K562 (cell line): ENCODE data around the gene NBEAL2. TPM values are rescaled to one million over a fixed set of nuclear protein-coding genes. Genes with fewer than 3 reads are reported as not detected.

Source experiments
- RNF2 ChIP-seq: sonication (generic); IDR thresholded peaks from 2 replicates; pipeline ENCODE4 v1.6.1; 2016
- RREB1 ChIP-seq: fragments of 250-450 bp; sonication (Bioruptor Pico); IDR thresholded peaks from 2 replicates; pipeline ENCODE4 v1.4.0; 2020
- TEAD4 ChIP-seq, 2 experiments: sonication (generic) in 1 of 2; formaldehyde crosslinking in 1 of 2; IDR thresholded peaks; 2 replicates each; pipeline versions ENCODE4 v1.6.1 to v1.8.0; 2012 to 2022; ENCODE audit warnings: borderline replicate concordance in 1 of 2, inconsistent platforms in 1 of 2, low read length in 1 of 2, mild to moderate bottlenecking in 1 of 2, missing genetic modification reagents in 1 of 2
- ZNF274 ChIP-seq: IDR thresholded peaks from 2 replicates; pipeline ENCODE4 v1.6.1; 2011; ENCODE audit warnings: low read depth, mild to moderate bottlenecking, low read length, moderate library complexity, borderline replicate concordance
- polyA plus RNA-seq, 8 experiments: library from polyadenylated mRNA; depleted of rRNA in 4 of 8; stranded (reverse) in 5 of 8; unstranded in 3 of 8; fragments of >200 nt; fragmentation: Nextera tagmentation in 2 of 8; fragmentation: Illumina TruSeq in 1 of 8; extraction: Ambion mirVana in 2 of 8; extraction: Trizol in 1 of 8; gene quantifications; 2 replicates each; pipeline versions ENCODE4 v1.2.1 to v1.2.3, GENCODE V29; 2011 to 2014; ENCODE audit warnings: inconsistent platforms in 1 of 8, missing spikeins in 1 of 8
- total RNA-seq, 7 experiments: library from RNA; depleted of rRNA in 6 of 7; stranded (reverse); fragments of >200 nt in 6 of 7; fragmentation: Illumina TruSeq in 2 of 7; extraction: Trizol in 2 of 7; gene quantifications; 2 replicates each; pipeline versions ENCODE4 v1.2.1 to v1.2.3, GENCODE V29; 2011 to 2021; ENCODE audit warnings: low replicate concordance in 1 of 7

The NBEAL2 gene
- total and polyA plus RNA-seq, 9 of the 15 experiments (the other 6 are each of a cell fraction or from before 2014, with no cell fraction given) = 0.06 to 114 (median 29.6) TPM

- TF ChIP-seq RREB1 = peak; percentile 90; the same call in 1 of the 2 replicates
- peak; percentile 38; the same call in 1 of the 2 replicates for TF ChIP-seq RNF2
- TF ChIP-seq ZNF274 = no peak
- TF ChIP-seq TEAD4 (IDR thresholded peaks at IDR 0.05; ENCODE audit: low read length) = no peak
- no peak for TF ChIP-seq TEAD4 (CRISPR knock-in tag; IDR thresholded peaks at IDR 0.05; ENCODE audit: borderline replicate concordance)
- TF ChIP-seq, all 486 proteins: peak for 156
These were observed at the start of gene NBEAL2 (continued) for GRCh38 chr3:46978985-46979944.
